Testis (tissue), 3 donors: ENCODE data around the gene ATP11C. TPM values are rescaled to one million over a fixed set of nuclear protein-coding genes. Genes with fewer than 3 reads are reported as not detected.
"Not testable (repeated sequence)": the region's sequence is repeated elsewhere in the genome, so short reads cannot be mapped to it uniquely, and the experiment has no call there.

ENCODE experiments used
- DNase-seq: peaks from one replicate; pipeline ENCODE4 v3.0.0-alpha.2; 2019
- H3K27ac ChIP-seq, 2 donors: fragments of 200-600 bp; sonication (generic); one replicate each; pipeline ENCODE4 v1.5.1; 2019
- H3K27me3 ChIP-seq: fragments of 200-600 bp; sonication (generic); one replicate; pipeline ENCODE4 v1.5.1; 2019
- H3K36me3 ChIP-seq: fragments of 200-600 bp; sonication (generic); one replicate; pipeline ENCODE4 v1.5.1; 2017; ENCODE audit warnings: low read depth; ENCODE audit errors: missing control alignments
- H3K4me1 ChIP-seq: fragments of 200-600 bp; sonication (generic); one replicate; pipeline ENCODE4 v1.5.1; 2019
- H3K4me3 ChIP-seq, 2 donors: fragments of 200-600 bp; sonication (generic); one replicate each; pipeline ENCODE4 v1.5.1; 2017 to 2019
- H3K9me3 ChIP-seq: fragments of 200-600 bp; sonication (generic); one replicate; pipeline ENCODE4 v1.5.1; 2017
- CTCF ChIP-seq, 3 experiments: fragments of 450-650 bp in 2 of 3; fragments of 200-600 bp in 1 of 3; sonication (generic) in 1 of 3; IDR thresholded peaks; one replicate each; pipeline ENCODE4 v1.5.1; 2016 to 2019; ENCODE audit warnings: antibody characterized with exemption in 3 of 3, mild to moderate bottlenecking in 2 of 3, moderate library complexity in 1 of 3
- POLR2A ChIP-seq: fragments of 450-650 bp; IDR thresholded peaks from one replicate; pipeline ENCODE4 v1.6.1; 2017; ENCODE audit warnings: antibody characterized with exemption, mild to moderate bottlenecking, moderate library complexity
- whole genome bisulfite sequencing, 2 donors: methylation state at CpG; one replicate each; pipeline ENCODE4 v1.1.5; 2018; 5-methylcytosine and 5-hydroxymethylcytosine counted together
- intact Hi-C: fragments of 100-400 bp; cut with DNase I; formaldehyde crosslinking; loops from one replicate; pipeline ENCODE4 v1.15.1; 2023; ENCODE audit warnings: low total_unique reads
- polyA plus RNA-seq: library from polyadenylated mRNA; stranded (reverse); fragments of 350-450 nt; fragmentation: Illumina TruSeq; extraction: RNeasy Lipid Tissue Mini Kit (QIAGEN cat#74804); gene quantifications from one replicate; pipeline ENCODE4 v1.2.3, GENCODE V29; 2014; ENCODE audit warnings: low read depth, low replicate concordance; ENCODE audit not compliant: insufficient read depth
- total RNA-seq, 2 donors: library from RNA; depleted of rRNA; stranded (reverse); fragments of >200 nt; gene quantifications; one replicate each; pipeline ENCODE4 v1.2.3, GENCODE V29; 2016

ATP11C gene
- total and polyA plus RNA-seq, 3 donors from 2014 or later = 15.9 to 36.6 (median 33.8) TPM

DNA sequence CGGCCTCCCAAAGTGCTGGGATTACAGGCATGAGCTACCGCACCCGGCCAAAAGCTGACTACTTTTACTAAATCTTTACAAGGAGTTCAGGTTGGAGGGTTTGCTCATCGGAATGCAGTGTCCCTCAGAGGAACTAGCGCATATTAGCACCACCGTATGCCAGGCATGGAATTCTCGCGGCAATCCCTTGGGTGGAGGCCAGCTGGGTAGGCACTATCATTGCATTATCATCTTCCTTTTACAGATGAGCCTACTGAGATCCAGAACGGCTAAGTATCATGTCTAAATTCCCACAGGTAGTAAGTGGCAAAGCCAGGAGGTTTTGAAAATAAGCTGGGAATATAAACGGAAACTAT is 38.5 kb upstream of the ATP11C start:
- H3K4me3 ChIP-seq = no peak overlapping the region
- no peak for TF ChIP-seq CTCF (IDR thresholded peaks at IDR 0.05)
- TF ChIP-seq POLR2A = no peak
- intact Hi-C loops = no loop called here
- H3K36me3 ChIP-seq = no peaks in the 10 kb centered on the region
- DNase-seq = no peak
- no peaks in the 10 kb centered on the region for H3K4me1 ChIP-seq
- no peak overlapping the region for H3K27ac ChIP-seq
- 37 to 45% methylated on average over 9 to 10 of the region's 10 CpGs for WGBS, 2 donors
- H3K9me3 ChIP-seq = no peaks in the 10 kb centered on the region
- no peaks in the 10 kb centered on the region for H3K27me3 ChIP-seq

DNA sequence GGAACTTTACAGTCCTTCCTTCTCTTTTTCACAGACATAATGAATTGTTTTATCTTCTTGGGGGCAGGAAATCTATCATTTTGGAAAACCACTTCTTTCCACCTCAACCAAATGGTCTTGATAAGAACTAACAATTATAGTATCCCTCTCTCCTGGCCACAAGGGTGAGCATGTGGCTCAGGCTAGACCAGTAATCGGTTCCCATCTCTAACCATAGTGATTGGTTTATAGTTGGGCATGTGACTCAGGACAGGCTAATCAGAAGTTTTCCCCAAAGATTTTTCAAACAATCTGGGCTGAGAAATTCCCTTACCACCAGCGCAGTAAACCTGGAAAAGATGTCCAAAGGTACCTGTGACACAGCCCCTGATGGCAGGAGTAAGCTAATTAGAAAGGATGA is 36.4 kb upstream of the ATP11C start:
- Histone ChIP-seq H3K4me1 (no peaks in the 10 kb centered on the region), H3K9me3 (no peaks in the 10 kb centered on the region), H3K27me3 (no peaks in the 10 kb centered on the region), H3K27ac (no peak overlapping the region), H3K4me3 (no peak overlapping the region), H3K36me3 (no peaks in the 10 kb centered on the region)
- no peak for DNase-seq
- intact Hi-C loops = no loop called here
- TF ChIP-seq POLR2A = no peak
- TF ChIP-seq CTCF (IDR thresholded peaks at IDR 0.05) = no peak
- 84 to 89% methylated on average over 2 of the region's 2 CpGs for WGBS, 2 donors

DNA sequence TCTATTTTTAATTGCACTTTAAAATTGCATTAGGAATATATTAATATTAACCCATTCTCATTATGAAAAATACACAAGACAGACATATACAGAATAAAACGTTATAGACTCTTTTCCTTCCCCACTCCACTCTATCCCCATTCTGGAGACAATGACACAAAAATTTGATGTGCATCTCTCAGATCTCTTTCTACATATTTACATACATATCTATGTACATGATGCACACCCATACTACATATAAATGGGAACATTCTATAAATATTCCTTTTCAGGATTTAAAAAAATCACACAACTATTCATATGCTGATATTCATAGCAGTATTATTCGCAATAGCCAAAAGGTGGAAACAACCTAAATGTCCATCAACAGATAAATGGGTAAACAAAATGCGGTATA is 34.9 kb upstream of the ATP11C start:
- intact Hi-C loops = no loop called here
- Histone ChIP-seq H3K27ac (no peak overlapping the region), H3K9me3 (no peaks in the 10 kb centered on the region), H3K4me3 (no peak overlapping the region), H3K4me1 (no peaks in the 10 kb centered on the region), H3K36me3 (no peaks in the 10 kb centered on the region), H3K27me3 (no peaks in the 10 kb centered on the region)
- WGBS, 2 donors = 94% methylated on average over 3 of the region's 3 CpGs
- TF ChIP-seq CTCF (IDR thresholded peaks at IDR 0.05) = no peak
- no peak for TF ChIP-seq POLR2A
- no peak for DNase-seq

- Histone ChIP-seq H3K9me3 (no peaks in the 10 kb centered on the region), H3K36me3 (no peaks in the 10 kb centered on the region), H3K4me3 (no peak overlapping the region), H3K27me3 (no peaks in the 10 kb centered on the region), H3K4me1 (no peaks in the 10 kb centered on the region), H3K27ac (no peak overlapping the region)
- TF ChIP-seq CTCF (IDR thresholded peaks at IDR 0.05) (no peak), POLR2A (no peak)
- WGBS, 2 donors = 84% methylated on average over 4 of the region's 4 CpGs; no CpG with 5 or more reads in 1 of the 2 donors
- DNase-seq = no peak
- intact Hi-C loops = no loop called here
Observed at GRCh38 chrX:139967300-139967699, 34.4 kb upstream of the ATP11C start.

DNA sequence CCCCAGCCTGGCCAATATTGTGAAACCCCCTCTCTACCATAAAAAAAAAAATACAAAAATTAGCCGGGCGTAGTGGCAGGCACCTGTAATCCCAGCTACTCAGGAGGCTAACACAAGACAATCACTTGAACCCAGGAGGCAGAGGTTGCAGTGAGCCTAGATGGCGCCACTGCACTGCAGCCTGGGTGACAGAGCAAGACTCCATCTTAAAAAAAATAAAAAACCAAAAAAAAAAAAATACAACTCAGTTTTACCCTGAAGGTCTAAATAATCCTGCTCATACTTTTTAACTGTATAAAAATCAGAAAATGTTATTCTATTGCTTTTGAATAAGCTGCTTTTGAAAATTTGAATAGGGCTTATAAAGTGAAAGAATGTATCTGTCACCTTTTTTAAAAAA is 33.3 kb upstream of the ATP11C start:
- H3K9me3 ChIP-seq, H3K36me3 ChIP-seq, DNase-seq, H3K27ac ChIP-seq, intact Hi-C loops, H3K27me3 ChIP-seq, H3K4me1 ChIP-seq, H3K4me3 ChIP-seq: not testable (repeated sequence)
- 68 to 75% methylated on average over 3 of the region's 3 CpGs for WGBS, 2 donors
